OCI-LY3 (cell line): ENCODE data around the gene UNC5A.

ENCODE experiments used
- H2AFZ ChIP-seq: fragments of 200-600, 300-600 bp; shearing (Covaris generic); 2 replicates; pipeline ENCODE4 v1.6.0; 2014; ENCODE audit warnings: antibody characterized with exemption, low read depth, low read length
- H3K27ac ChIP-seq: fragments of 200-600, 300-600 bp; sonication (generic); 2 replicates; pipeline ENCODE4 v1.5.1; 2014; ENCODE audit warnings: mild to moderate bottlenecking, low read length, moderate library complexity, mixed read lengths
- H3K27me3 ChIP-seq: fragments of 200-600, 300-600 bp; sonication (generic); 2 replicates; pipeline ENCODE4 v1.6.1; 2014; ENCODE audit warnings: low read depth, low read length, mixed read lengths
- H3K36me3 ChIP-seq: fragments of 200-600, 300-600 bp; sonication (generic); replicated peaks from 2 replicates; pipeline ENCODE3; 2014; ENCODE audit warnings: low read depth, low read length, mixed read lengths
- H3K4me1 ChIP-seq: fragments of 300-600, 200-600 bp; sonication (generic); 2 replicates; pipeline ENCODE4 v1.6.1; 2014; ENCODE audit warnings: low read length, mixed read lengths
- H3K4me2 ChIP-seq: fragments of 200-600, 300-600 bp; sonication (generic); 2 replicates; pipeline ENCODE4 v1.6.1; 2014; ENCODE audit warnings: low read length, mixed read lengths
- H3K4me3 ChIP-seq: fragments of 300-600, 200-600 bp; sonication (generic); 2 replicates; pipeline ENCODE4 v1.5.1; 2014; ENCODE audit warnings: antibody characterized with exemption, mild to moderate bottlenecking, low read length, moderate library complexity
- H3K79me2 ChIP-seq: fragments of 300-600, 200-600 bp; shearing (Covaris generic); 2 replicates; pipeline ENCODE4 v1.6.1; 2014; ENCODE audit warnings: mild to moderate bottlenecking, low read length, mixed read lengths
- H3K9ac ChIP-seq: fragments of 300-600, 200-600 bp; shearing (Covaris generic); 2 replicates; pipeline ENCODE4 v1.6.0; 2014; ENCODE audit warnings: mild to moderate bottlenecking, low read length, moderate library complexity
- H3K9me3 ChIP-seq: fragments of 200-600, 300-600 bp; shearing (Covaris generic); 2 replicates; pipeline ENCODE4 v1.6.1; 2014; ENCODE audit warnings: low read length, mixed read lengths; ENCODE audit not compliant: insufficient read depth
- H4K20me1 ChIP-seq: fragments of 200-600, 300-600 bp; sonication (generic); 2 replicates; pipeline ENCODE4 v1.6.1; 2016; ENCODE audit warnings: low read length, mixed read lengths; ENCODE audit not compliant: insufficient read depth
- EZH2phosphoT487 ChIP-seq: fragments of 200-600 bp; shearing (Covaris generic); IDR thresholded peaks from 2 replicates; pipeline ENCODE4 v1.6.1; 2018; ENCODE audit warnings: antibody characterized with exemption, mixed run types, low read depth
- TF ChIP-seq, protein P1 (sequence below): fragments of 200-600, 300-600 bp; sonication (generic); IDR thresholded peaks from 2 replicates; pipeline ENCODE4 v1.5.1; 2014; ENCODE audit warnings: antibody characterized with exemption, low read length, low read depth

Gene UNC5A

GRCh38 chr5:176768174-176768970, 42.0 kb upstream of the UNC5A start:
- H4K20me1 ChIP-seq, result no peaks in the 10 kb centered on the region
- TF ChIP-seq EZH2phosphoT487, result no peak
- TF ChIP-seq, protein P1, sequence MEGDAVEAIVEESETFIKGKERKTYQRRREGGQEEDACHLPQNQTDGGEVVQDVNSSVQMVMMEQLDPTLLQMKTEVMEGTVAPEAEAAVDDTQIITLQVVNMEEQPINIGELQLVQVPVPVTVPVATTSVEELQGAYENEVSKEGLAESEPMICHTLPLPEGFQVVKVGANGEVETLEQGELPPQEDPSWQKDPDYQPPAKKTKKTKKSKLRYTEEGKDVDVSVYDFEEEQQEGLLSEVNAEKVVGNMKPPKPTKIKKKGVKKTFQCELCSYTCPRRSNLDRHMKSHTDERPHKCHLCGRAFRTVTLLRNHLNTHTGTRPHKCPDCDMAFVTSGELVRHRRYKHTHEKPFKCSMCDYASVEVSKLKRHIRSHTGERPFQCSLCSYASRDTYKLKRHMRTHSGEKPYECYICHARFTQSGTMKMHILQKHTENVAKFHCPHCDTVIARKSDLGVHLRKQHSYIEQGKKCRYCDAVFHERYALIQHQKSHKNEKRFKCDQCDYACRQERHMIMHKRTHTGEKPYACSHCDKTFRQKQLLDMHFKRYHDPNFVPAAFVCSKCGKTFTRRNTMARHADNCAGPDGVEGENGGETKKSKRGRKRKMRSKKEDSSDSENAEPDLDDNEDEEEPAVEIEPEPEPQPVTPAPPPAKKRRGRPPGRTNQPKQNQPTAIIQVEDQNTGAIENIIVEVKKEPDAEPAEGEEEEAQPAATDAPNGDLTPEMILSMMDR, result no peak
- H3K4me3 ChIP-seq, result no peak overlapping the region
- H3K79me2 ChIP-seq, result no peaks in the 10 kb centered on the region
- no peaks in the 10 kb centered on the region for H3K4me1 ChIP-seq
- H3K4me2 ChIP-seq, result no peak overlapping the region
- peaks cover 35% of the 10 kb centered on the region for H3K27me3 ChIP-seq
- no peaks in the 10 kb centered on the region for H3K9me3 ChIP-seq
- H3K27ac ChIP-seq, result no peak overlapping the region
- no peak overlapping the region for H2AFZ ChIP-seq
- no peak overlapping the region for H3K9ac ChIP-seq
- H3K36me3 ChIP-seq, result no peaks in the 10 kb centered on the region

DNA sequence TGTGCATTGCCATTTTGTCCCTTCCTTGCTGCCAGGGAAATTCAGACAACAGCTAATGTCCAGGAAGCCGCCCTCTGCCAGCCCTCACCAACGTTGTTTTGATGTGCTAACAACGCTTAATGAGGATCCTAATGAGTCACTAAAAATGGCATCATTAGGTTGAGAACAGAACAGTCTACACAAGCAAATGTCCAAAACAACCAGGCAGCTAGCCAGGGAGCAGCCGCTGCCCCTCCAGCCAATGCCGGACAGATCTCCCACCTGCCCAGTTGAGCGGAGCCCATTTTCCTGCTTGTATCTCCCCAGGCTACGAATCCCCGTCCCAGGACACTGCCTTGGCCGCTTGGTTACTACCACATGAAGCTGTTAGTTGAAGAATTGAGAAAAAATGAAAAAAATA, 40.4 kb upstream of the UNC5A start:
- Histone ChIP-seq H3K27ac (no peak overlapping the region), H3K4me2 (no peak overlapping the region), H3K4me1 (no peaks in the 10 kb centered on the region), H3K4me3 (no peak overlapping the region), H2AFZ (no peak overlapping the region), H3K27me3 (peaks cover 31% of the 10 kb centered on the region), H3K9me3 (no peaks in the 10 kb centered on the region), H3K79me2 (no peaks in the 10 kb centered on the region), H3K36me3 (no peaks in the 10 kb centered on the region), H3K9ac (no peak overlapping the region), H4K20me1 (no peaks in the 10 kb centered on the region)
- TF ChIP-seq EZH2phosphoT487, result no peak
- TF ChIP-seq, protein P1, result no peak

DNA sequence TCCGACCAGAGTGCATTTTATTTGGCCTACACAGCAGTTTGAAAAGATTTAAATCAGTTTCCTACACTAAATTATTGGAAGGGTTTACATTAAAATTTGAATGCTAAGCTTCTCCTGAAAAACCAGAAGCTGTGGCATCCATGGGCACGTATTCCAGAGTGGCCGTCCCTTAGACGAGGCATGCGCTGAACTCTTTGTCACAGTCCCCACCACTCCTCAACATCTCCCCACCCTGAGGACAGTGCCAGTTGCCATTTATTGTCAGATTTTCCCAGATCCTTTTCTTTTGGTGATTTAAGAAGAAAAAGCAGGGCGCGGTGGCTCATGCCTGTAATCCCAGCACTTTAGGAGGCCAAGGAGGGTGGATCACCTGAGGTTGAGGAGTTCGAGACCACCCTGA, 39.9 kb upstream of the UNC5A start:
- H3K4me3 ChIP-seq, result no peak overlapping the region
- H3K27ac ChIP-seq, result no peak overlapping the region
- H3K9ac ChIP-seq, result no peak overlapping the region
- no peaks in the 10 kb centered on the region for H3K4me1 ChIP-seq
- H3K36me3 ChIP-seq, result no peaks in the 10 kb centered on the region
- H3K79me2 ChIP-seq, result no peaks in the 10 kb centered on the region
- no peaks in the 10 kb centered on the region for H4K20me1 ChIP-seq
- TF ChIP-seq EZH2phosphoT487, result no peak
- TF ChIP-seq, protein P1, result no peak
- no peak overlapping the region for H3K4me2 ChIP-seq
- no peak overlapping the region for H2AFZ ChIP-seq
- H3K27me3 ChIP-seq, result peaks cover 26% of the 10 kb centered on the region
- H3K9me3 ChIP-seq, result no peaks in the 10 kb centered on the region

DNA sequence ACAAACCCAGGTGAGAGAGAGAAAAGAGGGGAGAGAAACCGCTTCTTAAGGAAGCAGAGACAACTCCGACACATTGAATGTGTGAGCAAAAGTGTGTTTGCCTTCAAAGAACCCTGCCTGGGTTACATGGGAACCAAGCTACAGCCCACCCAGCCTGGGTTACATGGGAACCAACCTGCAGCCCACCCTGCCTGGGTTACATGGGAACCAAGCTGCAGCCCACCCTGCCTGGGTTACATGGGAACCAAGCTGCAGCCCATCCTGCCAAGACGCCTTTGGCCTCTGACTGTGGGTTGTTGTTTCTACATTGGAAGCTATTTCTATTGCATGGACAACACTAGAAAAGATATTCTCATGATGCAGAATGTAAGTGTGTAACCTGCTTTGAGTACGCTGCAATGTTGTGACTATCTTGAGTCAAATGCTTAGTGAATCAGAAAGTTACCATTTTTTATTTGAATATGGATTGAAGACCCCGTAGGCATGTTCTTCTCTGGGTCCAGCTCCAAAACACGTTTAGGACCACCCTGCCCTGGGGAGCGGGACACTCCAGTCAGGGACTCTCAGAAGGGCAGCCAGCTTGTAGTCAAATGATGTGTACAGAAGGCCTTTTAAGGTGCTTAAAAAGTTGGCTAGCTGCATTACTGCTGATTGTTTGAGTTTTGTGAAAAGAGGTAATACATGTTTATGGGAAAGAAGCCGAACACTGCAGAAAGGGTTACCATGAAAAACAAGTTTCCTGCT, 39.1 kb upstream of the UNC5A start:
- H3K9ac ChIP-seq, result no peak overlapping the region
- peaks cover 18% of the 10 kb centered on the region for H3K27me3 ChIP-seq
- no peaks in the 10 kb centered on the region for H3K79me2 ChIP-seq
- no peaks in the 10 kb centered on the region for H4K20me1 ChIP-seq
- no peak overlapping the region for H3K4me2 ChIP-seq
- TF ChIP-seq, protein P1, result no peak
- TF ChIP-seq EZH2phosphoT487, result no peak
- no peak overlapping the region for H3K4me3 ChIP-seq
- no peaks in the 10 kb centered on the region for H3K9me3 ChIP-seq
- no peak overlapping the region for H3K27ac ChIP-seq
- H2AFZ ChIP-seq, result no peak overlapping the region
- H3K36me3 ChIP-seq, result no peaks in the 10 kb centered on the region
- no peaks in the 10 kb centered on the region for H3K4me1 ChIP-seq
